HL-60/S4 (cell line): ENCODE data around the gene PYHIN1.
"Not testable (repeated sequence)": the region's sequence is repeated elsewhere in the genome, so short reads cannot be mapped to it uniquely, and the experiment has no call there.

Experiments used
- in situ Hi-C: fragments of 300-500 bp; cut with MboI; formaldehyde crosslinking; loops from 2 replicates; pipeline ENCODE4 v1.14.3; 2022; ENCODE audit warnings: low sequenced_read_pairs

PYHIN1 gene

GRCh38 chr1:158978730-158979129, 47.4 kb downstream of the PYHIN1 start:
- in situ Hi-C loops, result no loop called here

- in situ Hi-C loops, result no loop called here
Observed at GRCh38 chr1:158979229-158979628, 47.9 kb downstream of the PYHIN1 start.

- in situ Hi-C loops, result no loop called here
Observed at GRCh38 chr1:158983235-158983634, 51.9 kb downstream of the PYHIN1 start.

- in situ Hi-C loops, result no loop called here
Observed at GRCh38 chr1:158984386-158984785, 53.0 kb downstream of the PYHIN1 start.

- in situ Hi-C loops, result no loop called here
Observed at GRCh38 chr1:158989424-158989823, 58.1 kb downstream of the PYHIN1 start.

- in situ Hi-C loops, result loop anchor here (10.0 kb wide), 2 partner anchors 198 to 478 kb away; no protein-coding TSS in a partner anchor
Observed at GRCh38 chr1:158992787-158993312, 61.5 kb downstream of the PYHIN1 start.

GRCh38 chr1:158996998-158997397, 65.6 kb downstream of the PYHIN1 start:
- in situ Hi-C loops, result loop anchor here (10.0 kb wide), 2 partner anchors 202 to 482 kb away; no protein-coding TSS in a partner anchor

GRCh38 chr1:158998037-158998780, 66.9 kb downstream of the PYHIN1 start:
- in situ Hi-C loops, result loop anchor here (10.0 kb wide), 2 partner anchors 203 to 483 kb away; no protein-coding TSS in a partner anchor

- in situ Hi-C loops, result loop anchor here (10.0 kb wide), 2 partner anchors 204 to 484 kb away; no protein-coding TSS in a partner anchor
Observed at GRCh38 chr1:158998781-158999161, 67.4 kb downstream of the PYHIN1 start.

- in situ Hi-C loops, result loop anchor here (10.0 kb wide), 2 partner anchors 205 to 485 kb away; no protein-coding TSS in a partner anchor
Observed at GRCh38 chr1:158999316-159000069, 68.1 kb downstream of the PYHIN1 start.

GRCh38 chr1:159000070-159000409, 68.7 kb downstream of the PYHIN1 start:
- in situ Hi-C loops, result no loop called here

GRCh38 chr1:159000625-159001024, 69.3 kb downstream of the PYHIN1 start:
- in situ Hi-C loops, result no loop called here

GRCh38 chr1:159005161-159005560, 73.8 kb downstream of the PYHIN1 start:
- in situ Hi-C loops, result no loop called here

- in situ Hi-C loops, result no loop called here
Observed at GRCh38 chr1:159005676-159006075, 74.3 kb downstream of the PYHIN1 start.

- in situ Hi-C loops, result not testable (repeated sequence)
Observed at GRCh38 chr1:159006210-159006807, 75.0 kb downstream of the PYHIN1 start.

- in situ Hi-C loops, result no loop called here
Observed at GRCh38 chr1:159007726-159008125, 76.4 kb downstream of the PYHIN1 start.

GRCh38 chr1:159008744-159009188, 77.4 kb downstream of the PYHIN1 start:
- in situ Hi-C loops, result no loop called here

GRCh38 chr1:159009287-159009686, 77.9 kb downstream of the PYHIN1 start:
- in situ Hi-C loops, result no loop called here

- in situ Hi-C loops, result no loop called here
Observed at GRCh38 chr1:159009704-159010361, 78.5 kb downstream of the PYHIN1 start, which contains the start of gene IFI16. Gene IFI16 (plus strand): TSS chr1:159009907. CDS start chr1:159014681, 4,774 bp downstream.

- in situ Hi-C loops, result no loop called here
Observed at GRCh38 chr1:159010391-159010790, 79.0 kb downstream of the PYHIN1 start.

- in situ Hi-C loops, result not testable (repeated sequence)
Observed at GRCh38 chr1:159011001-159011400, 79.6 kb downstream of the PYHIN1 start.
